ENCODE results near the gene ZFAND3. TPM values are rescaled to one million over a fixed set of nuclear protein-coding genes. Genes with fewer than 3 reads are reported as not detected.

The ZFAND3 gene
- total RNA-seq, 1 experiment from 2014 or later = 47.2 TPM

- H3K9me3 ChIP-seq (ENCODE audit: control insufficient read depth in 1 of 2, insufficient read depth in 1 of 2, low read depth in 1 of 2, low read length in 2 of 2) = no peaks in the 10 kb centered on the region
- no peaks in the 10 kb centered on the region for H3K36me3 ChIP-seq (ENCODE audit: control insufficient read depth in 1 of 2, insufficient read depth in 2 of 2, low read length in 2 of 2)
- no peak overlapping the region for H2AFZ ChIP-seq (ENCODE audit: low read depth, low read length, poor library complexity, severe bottlenecking)
- H3K4me1 ChIP-seq (ENCODE audit: control insufficient read depth in 1 of 2, insufficient read depth in 2 of 2, low read length in 2 of 2) = no peaks in the 10 kb centered on the region
- ChIA-PET CTCF (no interaction called here), RAD21 (ENCODE audit: low non-redundant PET in 1 of 2, low total read pairs in 2 of 2, uncharacterized antibody in 2 of 2, unreplicated experiment in 2 of 2) (no interaction called here), POLR2A (no interaction called here)
- DNase-seq (ENCODE audit: low read depth, low spot score) (no peak), ATAC-seq (no peak)
- H3K27ac ChIP-seq (ENCODE audit: low read depth, low read length) = no peak overlapping the region
- H4K20me1 ChIP-seq (ENCODE audit: insufficient read depth) = no peaks in the 10 kb centered on the region
- no peak overlapping the region for H3K4me2 ChIP-seq (ENCODE audit: low read length)
- H3K27me3 ChIP-seq (ENCODE audit: insufficient read depth, low read length) = no peaks in the 10 kb centered on the region
- H3K4me3 ChIP-seq (replicated peaks in 1 of 2; ENCODE audit: low read depth in 1 of 2, low read length in 2 of 2) = no peak overlapping the region
- intact Hi-C loops (cut with micrococcal nuclease) = no loop called here
- H3K9ac ChIP-seq (ENCODE audit: low read length) = no peak overlapping the region
- no peaks in the 10 kb centered on the region for H3K9me2 ChIP-seq (ENCODE audit: insufficient read depth)
- H3K79me2 ChIP-seq (ENCODE audit: insufficient read depth, low read length) = no peaks in the 10 kb centered on the region
- BruUV-seq (replicated peaks) = no TSS peak
- TF ChIP-seq MAX (IDR thresholded peaks at IDR 0.05) (no peak), POLR2A (IDR thresholded peaks at IDR 0.05; ENCODE audit: borderline replicate concordance, extremely low read depth, insufficient read depth, insufficient read length) (no peak), TCF7L2 (IDR thresholded peaks at IDR 0.05; ENCODE audit: borderline replicate concordance, extremely low read depth, insufficient read depth, insufficient read length) (no peak), EZH2 (IDR thresholded peaks at IDR 0.05) (no peak), EZH2phosphoT487 (IDR thresholded peaks at IDR 0.05; ENCODE audit: borderline replicate concordance) (no peak), ZBTB33 (IDR thresholded peaks at IDR 0.05; ENCODE audit: extremely low read depth, insufficient replicate concordance, low read length) (no peak), FOSL1 (IDR thresholded peaks at IDR 0.05; ENCODE audit: low read depth) (no peak)
Observed at GRCh38 chr6:38172739-38173410, 353.3 kb downstream of the ZFAND3 start.

- no peaks in the 10 kb centered on the region for H3K79me2 ChIP-seq (ENCODE audit: insufficient read depth, low read length)
- H3K4me3 ChIP-seq (replicated peaks in 1 of 2; ENCODE audit: low read depth in 1 of 2, low read length in 2 of 2) = no peak overlapping the region
- no peaks in the 10 kb centered on the region for H3K36me3 ChIP-seq (ENCODE audit: control insufficient read depth in 1 of 2, insufficient read depth in 2 of 2, low read length in 2 of 2)
- DNase-seq (ENCODE audit: low read depth, low spot score) (no peak), ATAC-seq (no peak)
- no peak overlapping the region for H3K4me2 ChIP-seq (ENCODE audit: low read length)
- no TSS peak for BruUV-seq (replicated peaks)
- intact Hi-C loops (cut with micrococcal nuclease) = no loop called here
- POLR2A ChIA-PET = no interaction called here
- H3K9me2 ChIP-seq (ENCODE audit: insufficient read depth) = no peaks in the 10 kb centered on the region
- H4K20me1 ChIP-seq (ENCODE audit: insufficient read depth) = no peaks in the 10 kb centered on the region
- H3K9me3 ChIP-seq (ENCODE audit: control insufficient read depth in 1 of 2, insufficient read depth in 1 of 2, low read depth in 1 of 2, low read length in 2 of 2) = no peaks in the 10 kb centered on the region
- no peak overlapping the region for H3K9ac ChIP-seq (ENCODE audit: low read length)
- CTCF ChIA-PET = no interaction called here
- H3K27me3 ChIP-seq (ENCODE audit: insufficient read depth, low read length) = no peaks in the 10 kb centered on the region
- H3K27ac ChIP-seq (ENCODE audit: low read depth, low read length) = no peak overlapping the region
- no peaks in the 10 kb centered on the region for H3K4me1 ChIP-seq (ENCODE audit: control insufficient read depth in 1 of 2, insufficient read depth in 2 of 2, low read length in 2 of 2)
- H2AFZ ChIP-seq (ENCODE audit: low read depth, low read length, poor library complexity, severe bottlenecking) = no peak overlapping the region
- RAD21 ChIA-PET (ENCODE audit: low non-redundant PET in 1 of 2, low total read pairs in 2 of 2, uncharacterized antibody in 2 of 2, unreplicated experiment in 2 of 2) = no interaction called here
- TF ChIP-seq FOSL1 (IDR thresholded peaks at IDR 0.05; ENCODE audit: low read depth) (no peak), REST (IDR thresholded peaks at IDR 0.05; ENCODE audit: low read depth) (no peak), CBX3 (IDR thresholded peaks at IDR 0.05; ENCODE audit: low read depth) (no peak), SIN3A (IDR thresholded peaks at IDR 0.05; ENCODE audit: low read depth) (no peak), ZNF274 (IDR thresholded peaks at IDR 0.05; ENCODE audit: low read depth, low read length) (no peak), ZBTB33 (IDR thresholded peaks at IDR 0.05; ENCODE audit: extremely low read depth, insufficient replicate concordance, low read length) (no peak)
Observed at GRCh38 chr6:38173909-38174308, 354.4 kb downstream of the ZFAND3 start.
